Small intestine (tissue), 7 donors: ENCODE data around the gene ERC2. TPM values are rescaled to one million over a fixed set of nuclear protein-coding genes. Genes with fewer than 3 reads are reported as not detected.

ENCODE experiments used
- DNase-seq, 2 donors: peaks; one replicate each; pipeline versions ENCODE4 v3.0.0 to v3.0.0-alpha.2; 2013
- FAIRE-seq: peaks from 2 replicates; lab custom pipeline; 2012; peaks lifted over from hg19 to GRCh38; lab: Jason Lieb, UNC
- H3K27ac ChIP-seq, 3 donors: one replicate each; pipeline ENCODE4 v1.5.1; 2013; ENCODE audit warnings: low read length in 2 of 3, mild to moderate bottlenecking in 2 of 3, control low read depth in 1 of 3, inconsistent platforms in 1 of 3, low read depth in 1 of 3, moderate library complexity in 1 of 3
- H3K27me3 ChIP-seq, 3 donors: one replicate each; pipeline ENCODE4 v1.6.1; 2013; ENCODE audit warnings: low read length in 3 of 3, inconsistent platforms in 1 of 3; ENCODE audit not compliant: control insufficient read depth in 3 of 3, insufficient read depth in 3 of 3
- H3K36me3 ChIP-seq, 3 donors: one replicate each; pipeline ENCODE4 v1.6.1; 2013; ENCODE audit warnings: low read length in 3 of 3, inconsistent platforms in 1 of 3, low read depth in 1 of 3, mild to moderate bottlenecking in 1 of 3, moderate library complexity in 1 of 3; ENCODE audit not compliant: control insufficient read depth in 3 of 3, insufficient read depth in 2 of 3
- H3K4me1 ChIP-seq, 3 donors: one replicate each; pipeline ENCODE4 v1.6.1; 2013; ENCODE audit warnings: low read length in 2 of 3, inconsistent platforms in 1 of 3, low read depth in 1 of 3, mild to moderate bottlenecking in 1 of 3, moderate library complexity in 1 of 3; ENCODE audit not compliant: control insufficient read depth in 3 of 3, insufficient read depth in 2 of 3
- H3K4me3 ChIP-seq, 3 donors: one replicate each; pipeline ENCODE4 v1.5.1; 2013; ENCODE audit warnings: low read length in 3 of 3, control low read depth in 1 of 3, inconsistent platforms in 1 of 3, low read depth in 1 of 3, mild to moderate bottlenecking in 1 of 3, moderate library complexity in 1 of 3
- H3K9me3 ChIP-seq, 2 donors: one replicate each; pipeline ENCODE4 v1.6.1; 2013; ENCODE audit warnings: low read depth in 1 of 2, low read length in 1 of 2; ENCODE audit not compliant: control insufficient read depth in 2 of 2, insufficient read depth in 1 of 2
- WGBS, 3 donors: extraction: QIAGEN DNeasy Blood & Tissue Kit; methylation state at CpG; one replicate each; pipeline ENCODE4 v1.1.7; 2013; 5-methylcytosine and 5-hydroxymethylcytosine counted together
- polyA plus RNA-seq, 4 donors: library from polyadenylated mRNA; stranded (reverse) in 3 of 4; unstranded in 1 of 4; fragments of 200-250 nt in 3 of 4; fragments of 120-200 nt in 1 of 4; gene quantifications; one replicate each; pipeline versions ENCODE4 v1.2.1 to v1.2.3, GENCODE V29; 2013
- donor health status: healthy with polysubstance abuse.
- donor health status: control.
- donor health status: control.
- donor health status: Bipolar disorder and iron deficiency.
- donor health status: healthy.

The ERC2 gene
- polyA plus RNA-seq, 4 donors, result 0.73 to 2.0 TPM; not detected in 2

DNA sequence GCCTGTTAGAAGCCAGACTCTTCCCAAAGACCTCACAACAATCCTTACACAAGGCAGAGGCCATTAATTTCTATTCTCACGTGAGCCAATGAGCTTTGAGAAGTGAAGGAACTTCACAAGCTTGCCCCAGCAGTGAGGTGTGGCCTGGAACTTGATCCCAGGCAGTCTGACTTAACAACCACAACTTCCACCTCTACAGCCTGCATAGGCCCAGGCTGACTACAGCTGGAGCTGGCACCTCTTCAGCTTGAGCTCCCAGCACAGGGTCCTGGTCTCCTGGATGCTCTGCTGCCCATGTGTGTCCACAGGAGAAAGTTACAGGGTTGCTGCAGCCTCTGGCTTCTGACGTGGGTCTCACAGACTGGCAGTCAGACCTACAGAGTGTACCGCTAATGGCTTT lies 111.0 kb downstream of the ERC2 start:
- no peak overlapping the region for H3K27ac ChIP-seq
- FAIRE-seq (no peak), DNase-seq (peak in 1 of 2 donors; percentile 36)

DNA sequence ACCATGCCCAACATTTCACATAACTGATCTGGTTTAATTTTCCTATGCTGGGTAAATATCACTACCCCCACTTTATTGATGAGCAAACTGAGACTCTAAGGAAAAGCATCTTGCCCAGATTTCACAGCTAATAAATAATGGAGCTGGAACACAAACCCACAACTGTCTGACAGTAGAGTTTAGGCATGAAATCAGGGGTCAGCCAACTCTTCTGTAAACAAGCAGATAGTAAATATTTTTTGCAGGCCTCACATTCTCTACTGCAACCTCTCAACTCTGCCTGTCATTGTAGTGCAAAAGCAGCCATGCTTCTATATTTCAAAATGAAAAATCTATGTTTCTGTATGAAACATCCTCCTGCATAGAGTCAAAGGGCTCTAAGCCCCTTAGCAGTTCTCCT lies 111.5 kb downstream of the ERC2 start:
- no peak overlapping the region for H3K4me3 ChIP-seq
- FAIRE-seq, result no peak

More for the DNA sequence above, 111.0 kb downstream of the ERC2 start:
- H3K9me3 ChIP-seq, result no peaks in the 10 kb centered on the region
- no peaks in the 10 kb centered on the region for H3K27me3 ChIP-seq
- H3K36me3 ChIP-seq, result no peaks in the 10 kb centered on the region
- 44 to 59% (median 51%) methylated on average over 3 of the region's 3 CpGs for WGBS, 3 donors
- H3K4me1 ChIP-seq, result no peaks in the 10 kb centered on the region
- H3K4me3 ChIP-seq, result no peak overlapping the region

DNA sequence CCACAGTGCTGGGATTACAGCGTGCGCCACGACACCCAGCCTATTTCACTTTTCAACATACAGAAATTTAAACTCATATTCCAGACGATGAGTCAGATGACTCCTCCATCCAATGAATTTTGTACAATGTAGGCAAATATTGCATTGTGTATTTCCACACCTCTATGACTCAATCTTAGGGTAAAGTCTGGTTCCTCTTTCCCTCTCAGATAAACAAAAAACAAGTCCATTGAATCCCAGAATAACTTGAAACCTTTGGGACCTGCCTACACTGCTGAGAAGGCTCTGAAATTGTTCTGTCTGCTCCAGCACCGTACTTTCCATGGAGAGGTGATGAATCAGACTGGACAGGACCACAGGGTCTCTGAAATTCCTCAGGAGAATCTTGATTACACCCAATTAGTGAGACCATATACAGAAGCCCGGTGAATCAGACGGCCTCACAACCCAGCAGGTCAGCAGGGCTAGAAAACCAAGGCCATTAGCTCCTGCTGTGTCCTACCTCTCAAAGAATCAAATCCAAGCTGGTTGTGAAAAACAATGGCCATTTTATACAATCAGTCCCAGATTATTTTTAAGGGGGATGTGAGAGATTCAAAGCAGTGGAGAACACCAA lies 112.6 kb downstream of the ERC2 start:
- H3K4me3 ChIP-seq, result no peak overlapping the region
- DNase-seq, result no peak
- H3K27ac ChIP-seq, result no peak overlapping the region
- H3K4me1 ChIP-seq, result no peaks in the 10 kb centered on the region
- no peaks in the 10 kb centered on the region for H3K36me3 ChIP-seq
- no peak for FAIRE-seq
- H3K9me3 ChIP-seq, result no peaks in the 10 kb centered on the region
- 69 to 81% (median 79%) methylated on average over 7 of the region's 7 CpGs for WGBS, 3 donors
- no peaks in the 10 kb centered on the region for H3K27me3 ChIP-seq

More for the DNA sequence above, 111.5 kb downstream of the ERC2 start:
- Histone ChIP-seq H3K4me1 (no peaks in the 10 kb centered on the region), H3K27ac (no peak overlapping the region), H3K9me3 (no peaks in the 10 kb centered on the region), H3K27me3 (no peaks in the 10 kb centered on the region), H3K36me3 (no peaks in the 10 kb centered on the region)
- DNase-seq, result no peak

DNA sequence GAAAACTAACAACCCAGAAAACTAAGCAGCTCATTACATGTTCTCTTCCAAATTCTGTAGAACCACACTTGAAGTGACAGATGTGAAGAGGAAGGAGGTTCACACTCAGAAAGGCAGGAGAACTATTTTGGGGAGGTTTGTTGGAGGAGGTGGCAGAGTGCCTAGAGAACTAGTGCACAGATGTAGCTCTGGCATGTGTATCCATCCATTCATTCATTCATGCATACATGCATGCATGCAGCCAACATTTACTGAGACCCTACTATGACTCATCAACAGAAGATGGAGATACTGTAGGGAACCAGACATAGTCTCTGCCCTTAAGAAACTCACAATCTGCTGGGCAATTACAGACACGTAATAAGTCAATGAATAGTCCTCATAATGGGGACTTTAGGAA lies 116.7 kb downstream of the ERC2 start:
- DNase-seq, result no peak
- H3K27me3 ChIP-seq, result no peaks in the 10 kb centered on the region
- WGBS, 3 donors, result 42 to 67% (median 48%) methylated on average over 1 of the region's 1 CpG
- no peak overlapping the region for H3K4me3 ChIP-seq
- no peaks in the 10 kb centered on the region for H3K36me3 ChIP-seq
- H3K9me3 ChIP-seq, result no peaks in the 10 kb centered on the region
- H3K4me1 ChIP-seq, result no peaks in the 10 kb centered on the region
- no peak overlapping the region for H3K27ac ChIP-seq
- FAIRE-seq, result no peak

DNA sequence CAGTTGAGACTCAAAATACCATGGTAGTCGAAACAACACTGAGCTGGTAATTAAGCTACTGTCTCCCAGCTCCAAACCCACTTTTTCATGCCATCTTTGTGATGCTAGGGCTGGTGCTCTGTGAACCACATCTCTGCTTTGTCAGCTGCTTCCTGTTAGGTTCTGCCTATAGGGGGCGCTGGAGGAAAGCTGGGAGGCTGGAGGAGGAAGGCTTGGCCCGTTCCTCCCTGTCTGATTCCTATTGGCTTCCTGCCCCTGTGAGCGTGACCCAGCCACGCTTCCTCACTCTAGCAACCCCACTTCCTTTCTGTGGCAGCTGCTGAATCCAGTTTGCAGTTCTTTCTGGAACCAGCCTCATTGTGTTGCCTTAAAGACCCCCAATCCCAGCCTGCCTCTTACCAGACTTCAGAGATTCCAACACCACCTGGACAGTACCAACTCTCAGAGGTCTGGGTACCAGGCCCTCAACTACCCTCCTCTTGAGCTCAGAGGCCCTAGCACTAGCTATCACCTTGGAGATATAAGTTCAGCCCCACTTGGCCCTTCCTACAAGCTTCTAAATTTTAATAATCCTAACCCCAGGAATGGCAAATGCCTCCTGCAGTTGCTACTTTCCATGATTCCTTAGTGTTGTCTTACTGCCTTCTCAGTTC lies 120.9 kb downstream of the ERC2 start:
- Histone ChIP-seq H3K9me3 (no peaks in the 10 kb centered on the region), H3K27me3 (no peaks in the 10 kb centered on the region), H3K4me1 (no peaks in the 10 kb centered on the region), H3K27ac (no peak overlapping the region), H3K36me3 (no peaks in the 10 kb centered on the region), H3K4me3 (no peak overlapping the region)
- FAIRE-seq (no peak), DNase-seq (peak in 1 of 2 donors; percentile 2)
- 26 to 40% (median 39%) methylated on average over 5 of the region's 5 CpGs for WGBS, 3 donors

DNA sequence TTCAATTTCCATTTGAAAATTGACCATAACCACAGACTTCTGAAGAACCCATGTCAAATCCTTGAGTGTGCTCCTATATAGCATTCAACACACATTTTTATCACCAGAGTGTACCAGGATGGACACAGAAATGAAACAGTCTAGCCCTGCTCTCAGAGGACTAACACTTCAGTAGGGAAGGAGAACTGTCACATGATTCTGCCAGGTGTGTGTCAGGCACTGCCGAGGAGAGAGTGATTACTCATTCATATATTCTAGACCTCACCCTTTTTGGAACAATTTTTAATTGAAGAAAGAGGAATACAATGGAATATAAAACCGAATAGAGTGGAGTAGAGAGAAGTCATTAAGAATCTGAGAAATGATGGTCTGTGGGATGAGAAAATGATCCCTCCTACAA lies 125.8 kb downstream of the ERC2 start:
- H3K36me3 ChIP-seq, result no peaks in the 10 kb centered on the region
- no peaks in the 10 kb centered on the region for H3K27me3 ChIP-seq
- H3K4me3 ChIP-seq, result no peak overlapping the region
- H3K9me3 ChIP-seq, result no peaks in the 10 kb centered on the region
- no peaks in the 10 kb centered on the region for H3K4me1 ChIP-seq
- FAIRE-seq (no peak), DNase-seq (no peak)
- WGBS, 3 donors, result 18 to 42% (median 26%) methylated on average over 2 of the region's 2 CpGs
- no peak overlapping the region for H3K27ac ChIP-seq

DNA sequence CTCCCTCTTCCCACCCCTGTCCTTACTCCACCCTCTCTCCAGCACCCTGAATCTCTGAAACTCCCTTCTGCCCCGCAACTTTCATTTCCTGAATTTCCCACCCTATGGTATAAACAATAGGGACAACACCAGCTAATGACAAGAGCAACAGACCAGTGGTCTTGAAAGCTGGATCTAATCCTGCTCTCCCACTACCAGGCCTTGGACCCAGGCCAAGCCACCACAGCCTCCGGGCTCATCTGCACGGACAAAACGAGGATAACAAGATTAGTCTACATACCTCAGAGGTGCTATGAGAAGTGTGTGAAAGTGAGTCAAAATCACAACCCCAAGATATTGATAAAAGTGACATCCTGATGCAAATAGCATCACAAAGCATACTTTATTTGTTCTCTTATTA lies 128.6 kb downstream of the ERC2 start:
- no peaks in the 10 kb centered on the region for H3K9me3 ChIP-seq
- H3K4me1 ChIP-seq, result no peaks in the 10 kb centered on the region
- no peaks in the 10 kb centered on the region for H3K36me3 ChIP-seq
- no peak overlapping the region for H3K27ac ChIP-seq
- no peaks in the 10 kb centered on the region for H3K27me3 ChIP-seq
- FAIRE-seq, result no peak
- H3K4me3 ChIP-seq, result no peak overlapping the region
- DNase-seq, result no peak
- 43 to 51% (median 44%) methylated on average over 4 of the region's 4 CpGs for WGBS, 3 donors

DNA sequence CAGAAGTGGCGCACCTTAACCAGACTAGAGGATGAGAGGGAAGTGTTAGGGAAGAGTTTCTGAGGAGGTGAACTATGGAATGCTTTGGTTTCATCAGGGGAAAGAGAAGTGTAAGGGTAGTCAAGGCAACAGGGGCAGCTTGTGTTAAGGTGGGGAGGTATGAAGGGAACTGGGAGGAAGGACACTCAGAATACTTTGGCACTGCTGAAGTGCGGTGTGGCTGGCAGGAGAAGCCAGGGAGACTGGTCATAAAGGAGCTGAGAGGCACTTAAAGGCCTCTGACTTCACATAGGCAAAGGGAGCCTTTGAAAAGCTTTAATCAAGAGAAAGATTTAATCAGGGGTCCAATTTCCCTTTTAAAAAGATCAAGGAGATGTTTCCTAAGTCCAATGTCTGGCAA lies 129.0 kb downstream of the ERC2 start:
- Histone ChIP-seq H3K4me3 (no peak overlapping the region), H3K9me3 (no peaks in the 10 kb centered on the region), H3K4me1 (no peaks in the 10 kb centered on the region), H3K27ac (no peak overlapping the region), H3K36me3 (no peaks in the 10 kb centered on the region), H3K27me3 (no peaks in the 10 kb centered on the region)
- WGBS, 3 donors, result 78 to 88% (median 79%) methylated on average over 2 of the region's 2 CpGs
- DNase-seq, result no peak
- FAIRE-seq, result no peak
